Adrenal gland (tissue), 12 donors: ENCODE data around the gene SLC13A5. TPM values are rescaled to one million over a fixed set of nuclear protein-coding genes. Genes with fewer than 3 reads are reported as not detected.

Source experiments
- DNase-seq, 7 donors: peaks; one replicate each; pipeline ENCODE4 v3.0.0-alpha.2; 2019 to 2020
- H3K27ac ChIP-seq, 5 donors: fragments of 200-600 bp; sonication (generic) in 4 of 5; 1 replicate in 3 of 5; 2 replicates in 2 of 5; pipeline versions ENCODE4 v1.5.1 to v1.8.0; 2016 to 2020; ENCODE audit warnings: mild to moderate bottlenecking in 1 of 5
- H3K27me3 ChIP-seq: fragments of 200-600 bp; 2 replicates; pipeline ENCODE4 v1.8.0; 2021
- H3K36me3 ChIP-seq, 2 donors: fragments of 200-600 bp; replicated peaks in 1 of 2; 1 replicate in 1 of 2; 2 replicates in 1 of 2; pipeline versions ENCODE4 v1.5.1 to v1.8.0; 2018 to 2022
- H3K4me1 ChIP-seq, 2 donors: fragments of 200-600 bp; replicated peaks in 1 of 2; 1 replicate in 1 of 2; 2 replicates in 1 of 2; pipeline versions ENCODE4 v1.5.1 to v1.8.0; 2018 to 2021
- H3K4me3 ChIP-seq, 4 donors: fragments of 200-600 bp; sonication (generic) in 3 of 4; one replicate each; pipeline ENCODE4 v1.5.1; 2016 to 2018
- H3K9me3 ChIP-seq, 3 donors: fragments of 200-600 bp; sonication (generic) in 1 of 3; replicated peaks in 1 of 3; 1 replicate in 2 of 3; 2 replicates in 1 of 3; pipeline versions ENCODE4 v1.5.1 to v1.8.0; 2016 to 2021
- POLR2A ChIP-seq, 2 donors: fragments of 450-650 bp; IDR thresholded peaks; one replicate each; pipeline ENCODE4 v1.6.1; 2017; ENCODE audit warnings: antibody characterized with exemption in 2 of 2, mild to moderate bottlenecking in 2 of 2, moderate library complexity in 1 of 2
- WGBS, 4 donors: extraction: QIAGEN DNeasy Blood & Tissue Kit in 2 of 4; methylation state at CpG; one replicate each; pipeline versions ENCODE4 v1.1.5 to v1.1.7; 2013 to 2017; 5-methylcytosine and 5-hydroxymethylcytosine counted together
- intact Hi-C, 2 donors: fragments of 100-400 bp; cut with DNase I; formaldehyde crosslinking; loops; one replicate each; pipeline versions ENCODE4 v1.14.1 to v1.15.0; 2022 to 2023
- polyA plus RNA-seq, 3 donors: library from polyadenylated mRNA; stranded (reverse); fragments of 200-250 nt in 2 of 3; fragments of 350-450 nt in 1 of 3; fragmentation: Illumina TruSeq in 1 of 3; extraction: RNeasy Lipid Tissue Mini Kit (QIAGEN cat#74804) in 1 of 3; gene quantifications; one replicate each; pipeline ENCODE4 v1.2.3, GENCODE V29; 2013 to 2014
- total RNA-seq, 9 donors: library from RNA; depleted of rRNA in 4 of 9; stranded (reverse); fragments of >200 nt in 4 of 9; fragments of 120-200 nt in 1 of 9; fragmentation: NEBNext Ultra II Directional in 1 of 9; extraction: Animal tissue kit (Norgen Biotek cat#: 25700) in 1 of 9; gene quantifications; one replicate each; pipeline versions ENCODE4 v1.1.0 to v1.2.4, GENCODE V29; 2013 to 2023
- TF ChIP-seq, protein P1 (sequence below), 6 experiments: fragments of 450-650 bp in 4 of 6; fragments of 200-600 bp in 2 of 6; sonication (generic) in 1 of 6; IDR thresholded peaks; 1 replicate in 5 of 6; 2 replicates in 1 of 6; pipeline versions ENCODE4 v1.5.1 to v1.8.0; 2016 to 2021; ENCODE audit warnings: antibody characterized with exemption in 6 of 6, mild to moderate bottlenecking in 2 of 6, moderate library complexity in 1 of 6
- donor health status: healthy with polysubstance abuse.
- donor health status: Bipolar disorder and iron deficiency.
- donor health status: DM: yes; HTN: yes; CAD: no.
- donor health status: DM: no; HTN: no; CAD: no.
- donor health status: DM: no; HTN: no; CAD: no.
- donor health status: DM: yes; HTN: yes; CAD: no.

SLC13A5 gene
- total and polyA plus RNA-seq, 12 donors, result 0.97 to 7.2 (median 3.6) TPM; not detected in 2

DNA sequence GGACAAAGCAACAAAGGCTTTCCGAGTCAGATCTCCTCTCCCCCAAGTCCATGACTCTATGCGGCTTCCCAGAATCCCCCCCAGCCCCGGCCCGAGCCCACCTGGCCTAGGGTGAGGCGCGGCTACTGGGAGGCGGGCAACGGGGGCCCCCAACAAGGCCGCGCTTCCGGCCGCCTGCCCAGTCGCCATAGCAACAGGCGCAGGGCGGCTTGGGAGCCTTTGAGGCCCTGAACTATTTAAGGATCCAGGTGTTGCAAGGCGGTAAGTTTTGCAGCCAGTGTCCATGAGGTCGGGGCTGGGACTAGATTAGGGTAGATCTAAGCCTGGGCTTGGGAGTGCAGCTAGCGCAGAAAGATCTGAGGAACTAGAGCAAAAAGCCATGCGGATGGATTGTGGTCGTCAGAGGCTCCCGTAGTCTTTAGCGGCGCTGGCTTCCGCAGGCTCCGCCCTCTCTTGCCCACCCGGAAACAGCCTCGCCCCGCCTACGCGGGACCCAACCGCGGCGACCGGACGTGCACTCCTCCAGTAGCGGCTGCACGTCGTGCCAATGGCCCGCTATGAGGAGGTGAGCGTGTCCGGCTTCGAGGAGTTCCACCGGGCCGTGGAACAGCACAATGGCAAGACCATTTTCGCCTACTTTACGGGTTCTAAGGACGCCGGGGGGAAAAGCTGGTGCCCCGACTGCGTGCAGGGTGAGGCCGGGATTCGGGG is 72.5 kb downstream of the SLC13A5 start, which contains the start of the genes KIAA0753 and TXNDC17:
TSS of gene KIAA0753 (minus strand) at position 176 of the 711 bp plus-strand sequence. CDS start 5,608 bp downstream, outside the sequence.
TSS of gene TXNDC17 (plus strand) at position 525 of the 711 bp plus-strand sequence. CDS start at position 548, 23 bp downstream.
- DNase-seq, result peak; percentile 90 to 96 (median 92)
- H3K36me3 ChIP-seq, result peaks cover 0 to 21% of the 10 kb centered on the region in 2 donors
- peaks cover 13 to 23% of the 10 kb centered on the region in 2 donors for H3K4me1 ChIP-seq
- TF ChIP-seq POLR2A (IDR thresholded peaks at IDR 0.05), result peak; percentile 85 to 91
- TF ChIP-seq, protein P1, sequence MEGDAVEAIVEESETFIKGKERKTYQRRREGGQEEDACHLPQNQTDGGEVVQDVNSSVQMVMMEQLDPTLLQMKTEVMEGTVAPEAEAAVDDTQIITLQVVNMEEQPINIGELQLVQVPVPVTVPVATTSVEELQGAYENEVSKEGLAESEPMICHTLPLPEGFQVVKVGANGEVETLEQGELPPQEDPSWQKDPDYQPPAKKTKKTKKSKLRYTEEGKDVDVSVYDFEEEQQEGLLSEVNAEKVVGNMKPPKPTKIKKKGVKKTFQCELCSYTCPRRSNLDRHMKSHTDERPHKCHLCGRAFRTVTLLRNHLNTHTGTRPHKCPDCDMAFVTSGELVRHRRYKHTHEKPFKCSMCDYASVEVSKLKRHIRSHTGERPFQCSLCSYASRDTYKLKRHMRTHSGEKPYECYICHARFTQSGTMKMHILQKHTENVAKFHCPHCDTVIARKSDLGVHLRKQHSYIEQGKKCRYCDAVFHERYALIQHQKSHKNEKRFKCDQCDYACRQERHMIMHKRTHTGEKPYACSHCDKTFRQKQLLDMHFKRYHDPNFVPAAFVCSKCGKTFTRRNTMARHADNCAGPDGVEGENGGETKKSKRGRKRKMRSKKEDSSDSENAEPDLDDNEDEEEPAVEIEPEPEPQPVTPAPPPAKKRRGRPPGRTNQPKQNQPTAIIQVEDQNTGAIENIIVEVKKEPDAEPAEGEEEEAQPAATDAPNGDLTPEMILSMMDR (IDR thresholded peaks at IDR 0.05), result no peak
- H3K27me3 ChIP-seq, result no peaks in the 10 kb centered on the region
- intact Hi-C loops, result no loop called here
- H3K9me3 ChIP-seq, result no peaks in the 10 kb centered on the region
- peak within 1 kb of the TSS; percentile 60 to 91 (median 86) for H3K4me3 ChIP-seq
- peak within 1 kb of the TSS; percentile 71 to 95 (median 78) for H3K27ac ChIP-seq
- 0% methylated on average over 22 to 52 of the region's 52 CpGs; no CpG with 5 or more reads in 1 of the 4 donors for WGBS, 4 donors

DNA sequence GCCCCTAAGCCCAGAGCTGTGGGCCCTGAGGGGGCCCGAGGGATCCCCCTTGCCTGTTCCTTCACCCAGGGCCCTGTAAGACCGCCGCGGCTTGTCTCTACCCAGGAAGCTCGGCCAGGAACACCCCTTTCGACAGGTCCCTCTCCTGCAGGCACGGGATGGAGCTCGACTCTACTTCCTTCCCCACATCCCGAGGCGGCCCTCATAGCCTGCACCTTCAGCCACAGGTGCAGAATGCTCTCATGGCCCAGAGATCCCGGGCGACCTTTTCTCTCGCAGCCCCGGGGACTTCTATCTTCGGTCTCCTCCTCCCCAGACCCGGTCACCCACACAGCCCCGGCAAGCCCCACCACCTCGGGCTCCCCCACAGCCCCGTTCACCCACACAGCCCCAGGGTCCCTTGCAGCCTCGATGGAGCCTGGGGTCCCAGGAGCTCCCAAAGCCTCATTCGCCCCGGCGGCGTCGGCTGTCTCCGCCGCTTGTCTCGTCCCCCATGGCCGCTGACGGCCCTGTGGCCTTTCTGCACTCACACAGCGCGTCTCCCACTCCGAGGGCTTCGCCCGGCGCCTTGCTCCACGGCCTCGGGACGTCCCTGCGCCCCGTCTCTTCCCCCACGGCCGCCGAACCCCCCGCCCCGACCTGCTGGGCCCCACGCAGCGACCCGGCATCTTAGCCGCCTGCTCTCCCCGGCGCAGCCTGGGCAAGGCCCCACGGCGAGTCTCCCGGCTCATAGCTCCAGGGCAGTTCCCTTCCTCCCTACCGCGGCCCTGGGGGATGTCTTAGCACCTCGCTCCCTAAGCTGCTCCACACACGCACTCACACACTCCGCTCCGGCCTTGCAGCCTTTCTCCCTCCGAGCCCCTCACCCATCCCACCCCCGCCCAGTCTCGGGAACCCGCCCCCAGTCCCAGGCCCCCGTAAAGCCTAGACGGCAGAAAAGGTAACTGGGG is 73.3 kb downstream of the SLC13A5 start:
- Histone ChIP-seq H3K4me1 (peaks cover 13 to 23% of the 10 kb centered on the region in 2 donors), H3K27me3 (no peaks in the 10 kb centered on the region), H3K9me3 (no peaks in the 10 kb centered on the region), H3K4me3 (peak overlapping the region; percentile 60 to 91 (median 86)), H3K27ac (peak overlapping the region; percentile 71 to 95 (median 78)), H3K36me3 (peaks cover 0 to 17% of the 10 kb centered on the region in 2 donors)
- TF ChIP-seq, protein P1 (IDR thresholded peaks at IDR 0.05), result no peak
- TF ChIP-seq POLR2A (IDR thresholded peaks at IDR 0.05), result no peak
- WGBS, 4 donors, result 0 to 1% (median 0%) methylated on average over 13 to 67 of the region's 67 CpGs
- intact Hi-C loops, result loop anchor here (5.0 to 10.0 kb wide), 2 partner anchors 163 to 165 kb away; no protein-coding TSS in a partner anchor
- peak in 6 of 7 donors; percentile 35 to 56 (median 48) for DNase-seq

DNA sequence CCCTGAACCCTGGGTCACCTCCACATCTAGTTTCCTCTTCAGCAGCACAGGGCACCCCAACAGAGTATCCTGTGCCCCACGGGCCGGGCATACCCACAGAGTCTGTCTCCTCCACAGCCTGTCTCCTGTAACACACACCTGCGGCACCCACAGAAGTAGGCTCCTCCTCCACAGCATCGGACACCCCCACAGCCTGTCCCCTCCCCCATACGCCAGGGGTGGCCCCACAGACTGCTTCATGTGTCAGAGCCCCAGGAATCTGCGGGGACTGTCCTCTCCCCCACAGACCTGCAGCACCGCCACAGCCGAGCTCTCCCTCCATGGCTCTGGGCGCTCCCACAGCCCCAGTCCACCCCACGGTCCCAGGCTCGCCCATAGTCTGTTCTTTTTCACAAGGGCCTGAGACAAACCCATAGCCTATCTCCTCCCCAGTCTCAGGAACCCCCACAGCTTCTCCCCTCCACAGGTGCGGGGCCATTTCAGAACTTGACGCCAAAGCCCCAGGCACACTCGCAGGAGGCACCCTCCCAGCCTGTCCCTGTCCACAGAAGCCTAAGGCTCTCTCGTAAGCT is 74.1 kb downstream of the SLC13A5 start:
- 40 to 52% (median 46%) methylated on average over 12 to 15 of the region's 15 CpGs for WGBS, 4 donors
- H3K4me3 ChIP-seq, result peak overlapping the region in 2 of 4 donors; percentile 60 to 91
- no peaks in the 10 kb centered on the region for H3K9me3 ChIP-seq
- peak in 1 of 7 donors; percentile 28 for DNase-seq
- H3K36me3 ChIP-seq, result peaks cover 0 to 12% of the 10 kb centered on the region in 2 donors
- no peak overlapping the region for H3K27ac ChIP-seq
- no peak for TF ChIP-seq POLR2A (IDR thresholded peaks at IDR 0.05)
- TF ChIP-seq, protein P1 (IDR thresholded peaks at IDR 0.05), result no peak
- intact Hi-C loops, result loop anchor here (5.0 to 10.0 kb wide), 2 partner anchors 162 to 164 kb away; no protein-coding TSS in a partner anchor
- peaks cover 13 to 23% of the 10 kb centered on the region in 2 donors for H3K4me1 ChIP-seq
- no peaks in the 10 kb centered on the region for H3K27me3 ChIP-seq
